CD4-positive, alpha-beta T cell treated with Interleukin-12 subunit alpha and Interleukin-12 subunit beta, for 1 hour (primary cell): ENCODE measurements around the gene RAET1L.
"Not testable (repeated sequence)": the region's sequence is repeated elsewhere in the genome, so short reads cannot be mapped to it uniquely, and the experiment has no call there.

Experiments used
- DNase-seq: peaks from one replicate; pipeline ENCODE4 v3.0.0-alpha.2; 2020

The RAET1L gene

DNA sequence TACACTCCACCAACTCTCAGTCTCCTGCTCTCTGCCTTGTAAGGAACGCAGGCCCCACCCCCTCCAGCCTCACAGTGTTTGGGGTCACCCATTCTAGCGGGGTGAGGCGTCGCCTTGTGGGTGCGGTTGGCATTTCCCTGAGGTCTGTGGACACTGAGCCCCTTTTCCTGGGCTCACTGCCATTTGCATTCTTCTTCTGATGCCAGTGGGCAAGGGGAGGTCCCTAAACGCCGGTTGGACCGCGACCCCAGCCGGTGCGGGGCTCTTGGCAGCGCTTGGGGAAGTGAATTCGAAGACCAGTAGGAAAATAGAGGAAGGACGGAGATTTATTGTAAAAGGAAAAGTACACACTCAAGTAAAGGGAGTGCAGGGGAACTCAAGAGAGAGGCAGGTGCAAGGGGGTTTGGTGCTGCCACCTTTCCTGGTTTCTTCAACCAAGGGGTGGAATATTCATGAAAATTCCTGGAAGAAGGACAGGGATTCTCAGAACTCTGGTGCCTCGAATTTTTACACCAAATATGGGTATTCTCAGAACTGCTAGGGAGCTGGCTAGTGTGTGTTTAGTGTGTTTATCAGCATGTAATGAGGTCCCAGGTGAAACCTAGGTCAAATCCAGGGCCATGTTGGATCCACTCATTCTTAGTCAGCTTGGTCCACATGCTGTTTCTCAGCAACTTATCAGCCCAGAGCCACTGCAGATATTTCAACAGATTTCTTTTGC, 9.9 kb downstream of the RAET1L start:
- peak; percentile 47 for DNase-seq

DNA sequence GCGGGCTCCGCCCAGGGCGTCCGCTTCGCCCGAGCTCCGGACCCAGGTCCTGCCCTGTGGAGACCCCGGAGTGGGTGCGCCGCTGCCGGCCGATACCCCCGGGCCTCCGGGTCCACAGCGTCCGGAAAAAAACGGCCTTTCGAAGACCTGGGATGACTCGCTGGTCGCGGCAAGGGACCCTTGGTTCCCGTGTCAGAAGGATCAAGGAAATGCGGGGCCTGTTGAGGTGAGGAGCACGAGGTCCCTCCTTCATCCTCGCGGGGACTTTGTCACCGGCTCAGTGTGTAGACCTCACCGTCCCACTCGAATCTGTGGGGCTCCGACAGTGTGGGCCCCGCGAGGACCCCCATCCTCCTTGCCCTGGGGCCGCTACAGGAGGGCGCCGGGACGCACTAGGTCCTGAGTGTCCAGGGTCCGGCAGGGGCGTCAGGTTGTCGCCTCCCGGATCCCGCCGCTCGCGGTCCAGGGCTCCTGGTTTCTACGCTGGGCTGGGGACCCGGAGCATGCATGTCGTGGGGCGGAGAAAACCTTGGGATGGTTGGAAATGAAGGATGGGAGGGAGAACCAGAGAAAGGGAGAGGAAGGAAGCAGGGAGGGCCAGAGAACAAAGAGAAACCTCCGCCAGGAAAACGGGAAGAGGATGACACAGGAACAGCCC, 10.6 kb downstream of the RAET1L start:
- not testable (repeated sequence) for DNase-seq

DNA sequence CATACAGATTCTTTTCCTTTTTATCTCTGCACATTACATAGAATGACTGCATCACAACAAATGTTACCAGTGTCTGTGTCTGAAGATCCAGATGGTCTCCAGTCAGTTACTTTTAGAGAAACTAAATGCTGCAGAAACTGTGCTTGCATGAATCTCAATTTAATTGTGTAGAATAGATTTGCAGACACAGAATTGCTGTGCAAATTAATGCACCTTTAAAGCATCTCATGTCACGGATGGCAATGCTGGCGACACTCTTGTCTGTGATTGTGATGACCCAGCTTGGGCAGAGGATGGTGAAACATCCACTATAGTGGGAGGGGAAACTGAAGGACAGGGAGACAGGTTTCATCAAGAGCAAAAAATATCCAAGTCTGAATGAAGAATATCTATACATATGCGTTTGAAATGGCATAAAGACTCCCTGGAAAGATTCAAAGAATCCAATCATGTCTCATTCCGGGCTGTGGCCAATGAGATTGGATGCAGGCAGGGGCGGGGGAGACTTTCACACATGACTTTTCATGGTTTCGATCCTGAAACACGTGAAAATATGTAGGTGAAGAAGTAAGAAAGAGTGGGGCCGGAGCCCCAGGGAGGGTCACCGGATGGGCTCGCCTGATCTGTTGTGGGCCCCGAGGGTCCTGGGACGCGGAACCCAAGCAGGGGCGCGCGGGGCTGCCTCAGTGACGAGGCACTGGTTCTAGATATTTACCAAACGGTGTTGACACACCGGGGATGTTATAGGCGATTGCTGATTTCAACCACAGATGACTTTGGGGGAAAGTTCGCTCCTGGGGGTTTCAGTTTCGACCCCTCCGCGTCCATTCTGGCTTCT, 11.3 kb downstream of the RAET1L start:
- not testable (repeated sequence) for DNase-seq

DNA sequence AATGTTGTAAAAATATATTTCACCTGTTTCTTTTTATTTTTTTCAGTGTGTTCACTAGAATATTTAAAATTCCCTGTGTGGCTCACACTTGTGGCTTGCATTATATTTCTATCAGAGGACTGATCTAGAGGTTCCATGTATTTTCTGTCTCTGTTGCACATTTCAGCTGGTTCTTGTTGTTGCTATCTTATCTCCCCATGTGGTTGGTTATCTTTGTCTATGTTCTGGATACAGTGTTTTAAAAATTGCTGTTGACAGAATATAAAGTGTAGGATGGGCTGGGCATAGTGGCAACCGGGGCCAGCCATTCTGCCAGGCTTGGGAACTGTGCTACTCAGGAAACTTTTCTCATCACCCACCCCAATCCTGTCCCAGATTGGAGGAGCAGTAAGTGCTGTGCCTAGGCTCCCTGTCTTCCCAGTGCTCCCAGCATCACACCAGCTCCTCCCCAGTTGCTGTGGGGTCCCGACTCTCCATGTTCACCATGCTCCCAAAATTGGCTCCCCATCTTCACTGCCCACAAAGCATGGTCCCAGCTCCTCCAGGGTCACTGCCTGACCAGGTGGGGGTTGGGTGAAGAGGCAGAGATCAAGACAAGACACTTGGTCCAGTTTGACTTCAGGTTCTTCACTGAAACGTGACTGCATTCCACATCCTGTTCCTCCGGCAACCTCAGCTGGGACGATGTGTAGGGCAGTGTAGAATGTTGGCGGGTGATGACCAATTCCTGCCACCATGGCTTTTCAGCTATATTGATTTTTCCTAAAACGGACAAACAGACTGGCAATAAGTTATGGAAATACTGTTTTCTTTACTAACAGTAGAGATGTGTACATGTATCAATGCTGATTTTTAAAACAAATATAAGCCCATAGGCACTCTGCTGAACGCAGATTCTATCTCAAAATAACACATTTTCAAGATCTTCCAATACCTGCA, 12.2 kb downstream of the RAET1L start:
- not testable (repeated sequence) for DNase-seq

DNA sequence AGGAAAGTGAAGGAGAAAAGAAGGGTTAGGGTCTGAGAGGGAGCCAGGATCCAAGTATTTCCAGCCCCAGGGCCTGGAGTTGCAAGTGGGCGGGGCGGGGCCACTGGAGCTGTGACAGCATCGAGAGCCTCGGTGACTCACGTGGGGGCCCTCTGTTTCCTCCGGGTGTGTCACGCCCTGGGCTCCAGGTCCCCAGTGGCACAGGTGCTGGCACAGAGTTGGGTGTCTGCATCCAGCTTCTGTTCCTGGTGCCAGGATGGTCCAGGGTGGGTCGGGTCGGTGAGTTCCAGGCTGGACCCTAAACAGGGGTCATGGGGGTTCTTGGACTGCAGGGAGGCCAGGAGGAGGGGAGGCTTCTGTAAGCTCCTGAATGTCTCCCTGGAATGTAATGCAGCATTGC, 16.7 kb downstream of the RAET1L start:
- no peak for DNase-seq

DNA sequence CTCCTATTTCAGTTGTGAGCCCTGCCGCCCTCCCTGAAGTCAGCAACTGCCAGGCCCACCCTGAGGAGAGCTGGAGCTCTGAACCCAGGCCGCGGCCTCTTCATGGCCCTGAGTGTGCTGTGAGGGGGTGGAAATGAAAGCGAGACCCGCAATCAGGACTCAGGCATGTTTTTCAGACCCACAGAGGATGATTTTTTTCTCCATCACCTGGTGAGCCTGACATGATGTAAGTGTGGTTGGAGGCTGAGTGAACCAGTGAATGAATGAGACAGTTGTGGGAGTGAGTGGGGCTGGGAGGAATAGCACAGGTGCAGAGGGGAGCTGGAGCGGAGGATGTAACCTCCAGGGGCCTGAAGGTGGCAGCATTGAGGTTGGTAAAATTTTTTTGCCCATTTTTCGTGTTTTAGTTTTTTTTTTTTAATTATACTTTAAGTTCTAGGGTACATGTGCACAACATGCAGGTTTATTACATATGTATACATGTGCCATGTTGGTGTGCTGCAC, 18.3 kb downstream of the RAET1L start:
- peak; percentile 53 for DNase-seq

DNA sequence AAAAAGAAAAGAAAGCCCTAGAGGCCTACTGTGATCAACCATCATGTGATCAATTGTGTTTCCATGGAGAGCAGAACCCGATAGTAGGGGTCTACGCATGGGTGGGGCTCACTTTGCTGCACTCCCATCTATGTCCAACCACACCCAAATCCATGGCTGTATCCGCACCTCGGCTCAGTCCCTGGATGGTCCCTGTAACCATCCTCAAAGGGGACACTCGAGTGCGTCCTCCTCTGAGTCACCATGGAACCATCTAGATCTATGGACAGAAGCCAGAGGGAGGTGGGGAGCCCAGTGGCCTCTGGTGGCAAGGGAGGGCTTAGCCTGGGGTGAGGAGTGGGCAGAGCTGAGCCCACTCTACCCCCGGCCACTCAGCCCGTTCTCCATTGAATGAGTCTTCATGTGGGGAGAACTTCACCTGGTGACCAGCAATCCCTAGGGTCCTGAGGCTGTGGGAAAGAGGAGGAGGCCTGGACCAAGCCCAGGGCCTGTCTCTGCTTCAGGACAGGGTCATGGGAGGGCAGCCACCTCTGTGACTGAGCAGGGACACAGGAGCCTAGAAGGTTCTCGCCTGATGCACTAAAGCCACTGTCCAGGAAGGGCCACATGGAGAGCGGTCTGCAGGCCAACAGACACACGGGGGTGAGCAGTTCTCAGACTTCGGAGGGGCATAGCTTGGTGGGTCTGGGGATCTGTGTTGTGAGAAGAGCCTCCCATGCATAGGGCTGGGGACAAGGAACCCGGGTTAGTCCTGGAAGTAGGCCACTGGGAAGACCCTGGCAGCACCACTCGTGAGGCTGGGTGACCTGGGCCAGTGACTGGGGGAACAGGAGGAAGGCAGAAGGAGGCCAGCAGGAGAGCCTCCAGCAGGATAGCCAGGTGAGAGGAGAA, 19.3 kb downstream of the RAET1L start:
- no peak for DNase-seq

DNA sequence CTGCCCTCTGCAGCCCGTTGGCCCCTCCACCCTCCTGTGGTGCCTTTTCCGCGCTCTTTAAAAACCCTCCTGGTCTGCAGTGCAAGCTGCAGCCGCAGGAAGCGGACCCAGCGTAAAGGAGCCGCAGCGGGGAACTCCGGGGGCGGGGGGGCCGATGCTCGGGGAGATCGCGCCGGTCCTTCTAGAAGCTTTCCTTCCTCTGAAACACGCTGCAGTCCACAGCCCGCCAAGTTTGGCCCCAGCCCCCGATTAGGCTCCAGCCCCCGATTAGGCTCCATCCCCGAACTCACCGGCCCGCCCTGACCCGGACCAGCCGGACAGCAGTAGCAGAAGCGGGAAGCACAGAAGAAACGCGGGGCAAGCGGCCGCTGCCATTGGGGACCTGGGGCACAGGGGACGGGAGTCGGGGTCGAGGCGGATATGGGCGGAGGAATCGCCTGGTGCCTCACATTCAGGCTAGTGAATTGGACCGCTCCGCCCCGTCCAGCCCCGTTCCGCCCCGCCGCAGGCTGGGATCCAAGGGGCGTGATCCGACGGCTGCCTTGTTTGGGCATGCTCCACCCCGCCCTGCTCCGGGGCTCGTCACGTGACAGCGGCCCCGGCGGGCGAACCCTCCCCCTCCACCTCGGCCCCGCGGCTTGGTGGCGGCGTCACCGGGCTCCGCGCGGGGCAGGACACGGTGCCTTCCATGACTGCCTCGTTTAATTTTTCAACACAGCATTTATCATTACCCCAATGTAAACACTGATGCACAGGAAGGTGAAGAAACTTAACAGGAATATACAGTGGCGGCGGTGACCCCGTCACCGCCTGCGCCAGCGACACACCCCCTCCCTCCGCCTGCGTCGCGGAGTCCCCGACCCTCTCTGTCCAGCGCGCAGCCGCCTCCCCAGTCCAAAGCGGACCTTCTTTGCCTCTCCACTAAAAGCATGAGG, 20.3 kb downstream of the RAET1L start:
- peak; percentile 93 for DNase-seq

DNA sequence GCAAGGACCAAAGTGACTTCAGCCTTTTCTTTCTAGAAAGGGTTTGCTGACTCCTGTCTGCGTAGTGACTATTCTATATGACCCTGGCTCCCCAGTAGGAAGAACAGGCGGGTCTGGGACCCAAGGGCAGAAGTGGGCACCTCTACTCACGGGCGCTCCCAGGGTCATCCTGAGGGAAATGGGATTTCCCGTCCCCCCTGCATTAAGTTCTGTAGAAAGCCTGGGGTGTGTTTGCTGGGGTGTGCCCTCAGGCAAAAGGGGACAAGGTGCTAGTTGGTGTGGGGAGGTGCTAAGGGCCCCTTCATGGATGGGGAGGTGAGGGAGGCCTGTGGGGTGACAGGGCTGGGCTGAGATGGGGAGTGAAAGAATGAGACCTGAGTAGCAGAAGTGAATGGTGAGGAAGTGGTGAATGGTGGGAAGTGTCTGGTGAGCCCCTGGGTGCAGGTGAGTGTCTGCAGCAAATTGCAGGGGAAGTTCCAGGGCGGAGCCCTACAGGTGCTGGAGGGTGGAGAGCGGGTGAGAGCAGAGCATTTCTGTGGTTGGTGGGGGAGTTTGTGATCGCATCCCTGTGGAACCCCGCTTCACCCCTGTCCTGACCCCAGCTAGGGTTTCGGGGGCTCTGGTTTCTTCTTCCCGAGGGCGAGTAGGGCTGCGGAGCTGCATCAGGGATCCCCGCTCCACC, 21.1 kb downstream of the RAET1L start:
- DNase-seq: peak; percentile 80

DNA sequence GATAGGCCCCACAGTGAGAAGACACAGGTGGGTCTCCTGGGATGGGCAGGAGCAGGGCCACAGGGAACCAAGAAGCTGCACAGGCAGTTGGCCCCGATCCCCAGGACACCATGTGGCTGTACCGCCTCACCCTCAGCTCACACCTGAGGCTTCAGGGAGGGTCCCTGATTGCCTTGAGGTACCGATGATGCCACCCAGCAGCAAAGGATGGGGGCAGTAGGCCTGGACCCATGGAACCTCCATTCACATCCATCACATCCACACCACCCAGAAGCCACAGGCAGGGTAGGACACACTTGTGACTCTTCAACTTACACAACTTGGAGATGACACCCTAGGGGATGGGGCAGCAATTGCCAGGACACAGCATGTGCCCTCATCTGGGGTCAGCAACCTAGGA, 21.7 kb downstream of the RAET1L start:
- not testable (repeated sequence) for DNase-seq

DNA sequence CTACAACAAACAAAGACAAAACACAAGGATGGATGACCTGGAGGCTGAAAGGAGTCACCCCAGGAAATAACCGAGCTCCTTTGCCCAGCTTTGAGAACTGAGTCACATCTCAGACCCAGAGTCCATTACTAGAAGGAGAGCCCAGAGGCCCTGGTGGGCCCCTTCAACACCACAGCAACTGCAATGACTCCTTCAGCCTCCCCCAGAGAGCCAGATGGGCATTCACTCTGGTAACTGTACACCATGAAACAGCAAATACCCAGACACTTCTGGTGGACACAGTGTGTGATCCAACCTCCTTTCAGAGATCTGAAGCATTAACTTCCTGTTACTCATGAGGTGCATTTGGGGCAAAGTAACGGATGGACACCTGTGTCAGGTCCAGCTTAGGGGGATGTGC, 22.6 kb downstream of the RAET1L start:
- DNase-seq: no peak

DNA sequence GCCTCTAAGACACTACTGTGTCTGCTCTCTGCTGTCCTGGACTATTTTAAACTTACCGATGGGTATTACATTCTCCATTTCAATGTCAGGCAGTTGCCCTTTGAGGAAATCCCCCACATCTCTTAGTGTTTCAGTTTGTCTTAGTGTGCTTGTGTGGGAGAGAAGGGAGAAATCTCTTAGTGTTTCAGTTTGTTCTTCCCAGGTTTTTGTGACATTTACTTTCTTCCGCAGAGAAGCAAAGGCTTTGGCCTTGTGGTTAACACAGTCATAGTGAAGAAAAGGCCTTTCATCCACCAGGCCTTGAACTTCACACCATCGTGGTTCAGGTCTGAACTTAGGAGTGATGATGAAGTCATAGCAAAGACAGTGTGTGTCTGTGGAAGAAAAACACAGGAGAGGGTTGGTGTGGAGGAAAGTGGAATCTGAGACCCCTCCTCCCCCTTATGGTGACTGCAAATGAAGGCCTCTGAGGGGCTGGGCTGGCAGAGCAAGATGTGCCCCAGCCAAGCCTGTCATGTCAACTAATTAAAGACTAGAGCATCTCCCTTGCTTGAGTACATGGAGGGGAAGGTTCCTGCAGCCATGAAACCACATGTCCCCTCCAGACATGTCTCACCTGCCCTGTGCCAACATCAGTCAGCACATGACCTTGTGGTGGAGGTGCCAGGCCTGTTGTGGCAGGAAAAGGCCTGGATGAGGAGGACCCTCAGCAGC, 23.9 kb downstream of the RAET1L start:
- DNase-seq: no peak

DNA sequence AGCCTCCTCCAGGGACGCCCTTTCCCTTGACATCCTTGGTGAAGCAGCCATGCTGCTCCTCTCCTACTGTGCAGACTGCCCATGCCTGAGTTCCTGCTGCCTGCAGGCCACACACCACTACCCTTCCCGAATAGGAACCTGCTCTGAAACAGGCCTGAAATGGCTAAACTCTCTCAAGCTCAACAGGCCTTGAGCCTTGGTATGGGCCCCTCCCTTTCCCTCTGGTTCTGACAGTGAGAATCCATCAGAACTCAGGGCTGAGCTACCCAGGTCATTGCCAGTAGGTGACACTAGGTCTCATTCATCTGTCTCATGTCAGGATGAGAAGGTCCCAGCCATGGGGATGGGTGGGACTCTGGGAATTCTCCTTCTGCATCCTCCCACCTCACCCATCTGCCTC, 25.7 kb downstream of the RAET1L start:
- no peak for DNase-seq

DNA sequence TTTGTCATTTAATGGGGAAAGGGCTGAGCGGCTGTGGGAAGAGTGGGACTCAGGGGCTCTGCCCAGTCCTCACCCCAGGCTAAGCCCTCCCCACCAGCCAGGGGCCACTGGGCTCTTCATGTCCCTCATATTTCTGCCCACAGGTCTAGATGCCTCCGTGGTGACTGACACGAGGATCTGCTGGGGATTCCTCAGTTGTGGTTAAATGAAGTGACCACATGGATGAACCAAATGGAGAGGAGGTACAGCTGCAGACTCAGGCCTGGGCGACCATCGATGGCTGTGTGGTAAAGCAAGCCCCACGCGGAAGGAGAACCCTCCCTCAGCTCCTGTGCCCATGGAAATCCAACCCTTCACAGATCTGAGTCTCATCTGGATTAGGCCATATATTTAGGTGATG, 29.4 kb downstream of the RAET1L start:
- no peak for DNase-seq

DNA sequence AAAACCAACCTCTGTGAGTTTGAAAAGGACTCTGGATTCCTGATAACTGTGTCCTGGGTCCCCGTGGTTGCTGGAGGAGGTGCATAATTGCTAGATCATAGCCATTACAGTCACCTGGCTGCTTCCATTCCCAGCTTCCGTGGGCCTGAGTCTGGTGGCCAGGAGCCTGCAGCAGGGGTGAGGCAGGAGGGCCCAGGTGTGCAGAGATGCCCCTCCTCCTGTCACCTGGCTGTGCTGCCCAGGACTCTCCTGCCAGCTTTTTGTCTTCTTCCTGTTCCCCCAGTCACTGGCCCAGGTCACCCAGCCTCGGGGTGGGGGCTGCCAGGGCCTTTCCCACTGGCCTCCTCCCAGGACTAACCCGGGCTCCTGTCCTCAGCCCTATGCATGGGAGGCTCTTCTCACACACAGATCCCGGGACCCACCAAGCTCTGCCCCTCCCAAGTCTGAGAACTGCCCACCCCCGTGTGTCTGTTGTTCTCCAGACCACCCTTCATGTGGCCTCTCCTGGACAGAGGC, 30.0 kb downstream of the RAET1L start:
- DNase-seq: no peak

DNA sequence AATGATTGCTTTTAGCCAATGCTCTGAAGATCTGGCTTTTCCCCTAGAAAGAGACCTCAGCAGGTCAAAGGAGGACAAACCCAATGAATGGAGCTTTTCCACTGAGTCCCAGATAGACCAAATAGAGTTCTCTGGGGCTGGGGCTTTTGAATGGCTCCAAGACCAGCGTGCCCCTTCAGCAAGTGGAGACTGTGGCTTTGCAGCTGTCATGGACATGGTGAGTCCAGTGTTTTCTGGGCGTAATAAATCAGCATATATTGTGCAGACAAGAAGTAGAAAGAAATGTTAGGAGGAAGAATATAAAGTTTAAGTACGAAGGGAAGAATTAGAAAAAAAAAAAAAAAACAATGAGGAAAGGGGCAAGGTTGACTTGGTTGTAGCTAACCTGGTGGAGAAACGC, 33.5 kb downstream of the RAET1L start:
- no peak for DNase-seq

DNA sequence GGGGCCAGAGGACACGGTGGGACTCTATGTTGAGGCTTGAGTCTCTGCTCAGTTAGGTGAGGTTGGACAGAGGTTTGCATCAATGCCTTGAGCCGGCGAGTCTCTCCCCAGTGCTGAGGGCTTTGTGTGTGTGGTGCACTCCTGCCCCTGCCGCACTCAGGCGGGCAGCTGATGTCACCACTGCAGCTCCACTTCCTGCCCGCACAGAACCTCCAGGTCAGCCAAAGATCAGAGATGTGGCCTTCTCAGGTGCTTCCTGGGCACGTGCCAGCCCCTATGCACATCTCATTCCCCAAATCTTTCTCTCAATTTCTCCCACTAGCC, 33.9 kb downstream of the RAET1L start:
- not testable (repeated sequence) for DNase-seq

DNA sequence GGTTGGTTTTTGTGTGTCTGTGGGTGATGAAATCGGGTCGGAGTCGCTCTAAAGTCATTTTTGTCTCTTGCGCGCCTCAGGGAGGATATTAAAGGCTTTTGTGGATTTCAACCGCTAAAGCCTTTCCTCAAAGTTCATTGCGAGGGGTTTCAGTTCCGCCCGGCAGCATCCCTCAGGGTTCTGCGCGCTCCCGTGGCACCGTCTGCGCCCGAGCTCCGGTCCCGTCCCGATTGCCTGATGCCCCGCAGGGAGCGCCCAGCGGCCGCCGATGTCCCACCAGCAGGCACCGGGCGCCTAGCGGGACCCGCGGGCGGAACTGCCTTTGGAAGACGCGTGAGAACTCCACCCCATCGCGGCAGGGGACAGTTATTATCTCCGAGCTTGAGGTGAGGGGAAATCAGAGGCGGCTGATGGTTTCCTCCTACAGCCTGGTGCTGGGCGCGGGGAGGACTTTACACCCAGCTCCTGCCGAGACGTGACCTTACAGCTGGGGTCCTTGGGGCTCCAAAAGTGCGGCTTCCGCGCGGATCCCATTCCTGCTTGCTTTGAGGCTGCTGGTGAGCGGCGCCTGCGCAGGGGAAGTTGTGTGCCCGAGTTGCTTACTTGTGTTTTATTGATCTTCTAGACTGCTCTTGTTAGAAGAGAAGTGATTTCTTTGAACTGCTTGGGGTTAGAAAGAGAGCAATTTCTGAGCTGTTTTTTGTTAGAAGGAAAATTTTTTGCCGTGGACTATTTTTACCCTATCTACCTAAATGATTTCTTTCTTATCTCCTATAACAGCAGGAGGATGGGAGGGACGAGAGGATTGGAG, 34.5 kb downstream of the RAET1L start:
- no peak for DNase-seq
